Fibroblast of mammary gland (primary cell): ENCODE measurements around the gene ATXN1.

Experiments used
- DNase-seq: peaks from one replicate; pipeline ENCODE4 v3.0.0-alpha.2; 2010; ENCODE audit warnings: low read depth
- H3K4me3 ChIP-seq: 2 replicates; pipeline ENCODE4 v1.5.1; 2011; ENCODE audit warnings: low read depth, mild to moderate bottlenecking, low read length, moderate library complexity; ENCODE audit not compliant: control insufficient read depth
- TF ChIP-seq, protein P1 (sequence below): conservative IDR thresholded peaks from 2 replicates; pipeline ENCODE4 v1.5.1; 2011; ENCODE audit warnings: low read depth, low read length, inconsistent platforms; ENCODE audit not compliant: control insufficient read depth, insufficient read depth

Gene ATXN1

DNA sequence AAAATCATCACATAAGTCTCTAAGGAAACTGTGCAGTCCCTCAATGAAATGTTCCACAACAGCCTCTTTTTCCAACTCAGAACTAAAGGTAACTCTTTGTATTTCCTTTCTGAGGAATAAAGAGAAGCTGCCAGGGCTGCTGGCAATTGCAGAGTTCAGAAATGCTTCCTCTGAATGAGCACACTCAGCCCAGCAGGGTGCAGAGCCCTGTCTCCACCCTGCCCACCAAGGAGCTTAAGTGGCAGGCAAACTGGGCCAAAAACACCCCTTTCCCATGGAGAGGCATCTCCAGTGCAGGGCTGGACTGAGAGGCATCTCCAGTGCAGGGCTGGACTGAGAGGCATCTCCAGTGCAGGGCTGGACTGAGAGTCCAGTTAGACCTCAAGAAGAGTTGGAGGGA, 267.5 kb downstream of the ATXN1 start:
- TF ChIP-seq, protein P1, sequence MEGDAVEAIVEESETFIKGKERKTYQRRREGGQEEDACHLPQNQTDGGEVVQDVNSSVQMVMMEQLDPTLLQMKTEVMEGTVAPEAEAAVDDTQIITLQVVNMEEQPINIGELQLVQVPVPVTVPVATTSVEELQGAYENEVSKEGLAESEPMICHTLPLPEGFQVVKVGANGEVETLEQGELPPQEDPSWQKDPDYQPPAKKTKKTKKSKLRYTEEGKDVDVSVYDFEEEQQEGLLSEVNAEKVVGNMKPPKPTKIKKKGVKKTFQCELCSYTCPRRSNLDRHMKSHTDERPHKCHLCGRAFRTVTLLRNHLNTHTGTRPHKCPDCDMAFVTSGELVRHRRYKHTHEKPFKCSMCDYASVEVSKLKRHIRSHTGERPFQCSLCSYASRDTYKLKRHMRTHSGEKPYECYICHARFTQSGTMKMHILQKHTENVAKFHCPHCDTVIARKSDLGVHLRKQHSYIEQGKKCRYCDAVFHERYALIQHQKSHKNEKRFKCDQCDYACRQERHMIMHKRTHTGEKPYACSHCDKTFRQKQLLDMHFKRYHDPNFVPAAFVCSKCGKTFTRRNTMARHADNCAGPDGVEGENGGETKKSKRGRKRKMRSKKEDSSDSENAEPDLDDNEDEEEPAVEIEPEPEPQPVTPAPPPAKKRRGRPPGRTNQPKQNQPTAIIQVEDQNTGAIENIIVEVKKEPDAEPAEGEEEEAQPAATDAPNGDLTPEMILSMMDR: no peak
- no peak for DNase-seq
- H3K4me3 ChIP-seq: no peak overlapping the region

- no peak overlapping the region for H3K4me3 ChIP-seq
- TF ChIP-seq, protein P1: no peak
- no peak for DNase-seq
Measured at GRCh38 chr6:16493112-16493511, 268.1 kb downstream of the ATXN1 start.

GRCh38 chr6:16491666-16492313, 269.5 kb downstream of the ATXN1 start:
- TF ChIP-seq, protein P1: no peak
- DNase-seq: no peak
- no peak overlapping the region for H3K4me3 ChIP-seq

GRCh38 chr6:16490616-16491015, 270.6 kb downstream of the ATXN1 start:
- H3K4me3 ChIP-seq: no peak overlapping the region
- TF ChIP-seq, protein P1: no peak
- DNase-seq: no peak

DNA sequence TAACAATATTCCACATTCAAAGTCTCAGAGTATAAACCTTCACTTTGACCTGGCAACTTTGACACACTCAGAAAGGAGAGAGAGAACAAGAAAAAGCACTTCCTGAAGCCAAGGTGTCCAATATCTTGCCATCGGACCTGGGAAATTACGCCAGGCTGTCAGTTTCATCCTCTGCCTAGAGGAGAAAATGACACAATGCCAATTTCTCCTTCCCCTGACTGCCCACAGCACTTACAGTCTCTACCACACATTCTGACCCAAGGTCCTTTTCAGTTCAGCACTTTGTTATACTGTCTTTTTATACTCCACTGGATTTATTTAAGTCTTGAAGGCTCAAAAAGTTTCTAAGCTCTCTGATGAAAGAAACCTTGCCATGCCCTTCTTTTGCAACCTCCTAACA, 272.4 kb downstream of the ATXN1 start:
- no peak for DNase-seq
- TF ChIP-seq, protein P1: no peak
- no peak overlapping the region for H3K4me3 ChIP-seq

DNA sequence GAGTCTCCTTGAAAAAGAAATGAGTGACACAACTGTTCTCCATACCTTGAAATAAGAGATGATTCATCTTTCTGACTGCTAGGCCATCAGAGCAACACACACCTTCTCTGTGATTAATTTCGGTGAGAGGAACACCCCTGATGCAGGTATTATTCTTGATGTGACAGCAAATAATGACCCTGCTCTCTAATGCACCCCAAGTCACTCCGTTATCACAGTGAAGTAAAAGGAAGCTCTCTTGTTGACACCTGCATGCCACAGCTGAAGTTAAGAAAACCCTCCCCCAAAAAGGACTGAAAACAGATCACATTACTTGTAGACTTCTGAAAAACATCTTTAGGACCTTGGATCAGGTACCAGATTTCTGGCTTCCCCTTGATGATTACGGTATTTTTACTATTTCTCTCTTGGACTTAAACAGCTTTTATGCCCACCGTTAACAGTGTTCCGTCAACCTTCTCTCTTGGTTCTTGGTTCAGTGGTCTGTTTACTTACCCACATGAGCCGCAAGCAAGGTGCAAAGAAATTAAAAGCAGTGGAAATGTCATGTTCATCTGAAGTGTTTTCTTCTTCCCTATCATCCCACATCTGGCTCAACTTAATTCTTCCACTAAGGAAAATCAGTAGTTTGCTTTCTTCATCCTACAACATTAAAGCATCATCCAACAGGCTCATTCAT, 273.1 kb downstream of the ATXN1 start:
- no peak overlapping the region for H3K4me3 ChIP-seq
- TF ChIP-seq, protein P1: no peak
- DNase-seq: no peak
